Smooth muscle cell (in vitro differentiated cells): ENCODE data around the gene WASF2. TPM values are rescaled to one million over a fixed set of nuclear protein-coding genes. Genes with fewer than 3 reads are reported as not detected.
A peak's percentile ranks its signal among the peaks of the same experiment; 100 is the strongest.

Experiments used
- DNase-seq: peaks from one replicate; lab custom pipeline; 2025; ENCODE audit not compliant: unreplicated experiment; lab: John Stamatoyannopoulos, UW
- H2AFZ ChIP-seq: fragments of 200-600 bp; sonication (generic); 2 replicates; pipeline ENCODE4 v1.6.0; 2016; ENCODE audit warnings: antibody characterized with exemption, low read depth, mild to moderate bottlenecking
- H3F3A ChIP-seq: fragments of 200-600 bp; sonication (generic); 2 replicates; pipeline ENCODE4 v1.6.0; 2017; ENCODE audit warnings: antibody characterized with exemption, low read depth
- H3K27ac ChIP-seq: fragments of 200-600 bp; sonication (generic); 2 replicates; pipeline ENCODE4 v1.5.1; 2016; ENCODE audit warnings: low read depth, mild to moderate bottlenecking
- H3K27me3 ChIP-seq: fragments of 200-600 bp; sonication (generic); 2 replicates; pipeline ENCODE4 v1.6.1; 2016; ENCODE audit warnings: low read depth, mild to moderate bottlenecking
- H3K36me3 ChIP-seq: fragments of 200-600 bp; sonication (generic); 2 replicates; pipeline ENCODE4 v1.5.1; 2016; ENCODE audit warnings: low read depth
- H3K4me1 ChIP-seq: fragments of 200-600 bp; sonication (generic); 2 replicates; pipeline ENCODE4 v1.5.1; 2016; ENCODE audit warnings: low read depth
- H3K4me2 ChIP-seq: fragments of 200-600 bp; sonication (generic); 2 replicates; pipeline ENCODE4 v1.6.0; 2016; ENCODE audit warnings: mild to moderate bottlenecking
- H3K4me3 ChIP-seq: fragments of 200-600 bp; sonication (generic); 2 replicates; pipeline ENCODE4 v1.5.1; 2016; ENCODE audit warnings: mild to moderate bottlenecking
- H3K79me2 ChIP-seq: fragments of 200-600 bp; sonication (generic); 2 replicates; pipeline ENCODE4 v1.6.0; 2016; ENCODE audit warnings: low read depth, mild to moderate bottlenecking
- H3K9ac ChIP-seq: fragments of 200-600 bp; sonication (generic); 2 replicates; pipeline ENCODE4 v1.6.0; 2016; ENCODE audit warnings: low read depth
- H3K9me3 ChIP-seq: fragments of 200-600 bp; sonication (generic); replicated peaks from 2 replicates; pipeline ENCODE4 v1.5.1; 2016; ENCODE audit warnings: low read depth
- H4K20me1 ChIP-seq: fragments of 200-600 bp; sonication (generic); 2 replicates; pipeline ENCODE4 v1.6.0; 2016; ENCODE audit warnings: low read depth
- CTCF ChIP-seq: fragments of 200-600 bp; sonication (generic); IDR thresholded peaks from 2 replicates; pipeline ENCODE4 v1.5.1; 2017; ENCODE audit warnings: borderline replicate concordance, mild to moderate bottlenecking, antibody characterized with exemption; ENCODE audit not compliant: insufficient read depth, poor library complexity, severe bottlenecking
- WGBS: methylation state at CpG from one replicate; pipeline ENCODE4 v1.1.7; 2016; ENCODE audit warnings: low lambda C conversion rate; 5-methylcytosine and 5-hydroxymethylcytosine counted together
- polyA plus RNA-seq: library from polyadenylated mRNA; unstranded; fragments of >200 nt; fragmentation: Nextera tagmentation; extraction: Ambion mirVana; gene quantifications from 2 replicates; pipeline ENCODE4 v1.2.1, GENCODE V29; 2016
- total RNA-seq: library from RNA; depleted of rRNA; stranded (reverse); fragments of >200 nt; gene quantifications from 2 replicates; pipeline ENCODE4 v1.2.3, GENCODE V29; 2014

Gene WASF2
- total and polyA plus RNA-seq, 2 experiments from 2014 or later, result 34.3 to 46.1 TPM

GRCh38 chr1:27521861-27522431 is 32.0 kb upstream of the WASF2 start:
- Histone ChIP-seq H3K36me3 (no peaks in the 10 kb centered on the region), H3K9me3 (no peaks in the 10 kb centered on the region), H3K9ac (no peak overlapping the region), H4K20me1 (no peaks in the 10 kb centered on the region), H3K79me2 (no peaks in the 10 kb centered on the region), H3K27ac (peak overlapping the region; percentile 52), H3K4me1 (peaks cover 69% of the 10 kb centered on the region), H3K27me3 (no peaks in the 10 kb centered on the region), H2AFZ (no peak overlapping the region), H3K4me3 (no peak overlapping the region), H3F3A (peaks cover 20% of the 10 kb centered on the region), H3K4me2 (peak overlapping the region; percentile 24)
- 90% methylated on average over 9 of the region's 9 CpGs for WGBS
- no peak for DNase-seq
- TF ChIP-seq CTCF, result no peak

DNA sequence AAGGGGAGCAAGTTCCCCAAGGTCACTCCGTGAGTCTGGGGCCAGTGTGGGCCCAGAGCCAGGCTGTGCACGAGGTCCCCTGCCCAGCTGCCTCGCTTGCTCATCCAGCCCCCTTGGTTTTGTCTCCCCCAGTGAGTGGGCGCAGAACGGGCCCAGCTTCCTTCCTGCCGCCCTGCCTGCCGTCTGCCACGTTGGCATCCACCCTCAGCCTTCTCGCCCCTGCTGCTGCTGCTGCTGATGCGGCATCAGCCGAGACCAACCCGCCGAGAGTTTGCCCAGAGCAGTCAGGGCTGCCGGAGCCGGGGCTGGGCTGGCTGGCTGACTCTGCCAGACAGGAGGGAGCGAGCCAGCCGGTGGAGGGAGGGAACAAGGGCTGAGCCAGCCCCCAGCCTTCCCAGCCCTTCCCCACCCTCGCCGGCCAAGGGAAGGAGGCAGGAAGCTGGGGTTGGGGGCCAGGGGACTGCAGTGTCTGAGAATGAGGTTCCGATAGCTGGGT is 31.4 kb upstream of the WASF2 start:
- no peak overlapping the region for H3K4me3 ChIP-seq
- no peaks in the 10 kb centered on the region for H3K79me2 ChIP-seq
- peak overlapping the region; percentile 24 for H3K4me2 ChIP-seq
- no peaks in the 10 kb centered on the region for H3K36me3 ChIP-seq
- WGBS, result 47% methylated on average over 18 of the region's 20 CpGs
- peaks cover 64% of the 10 kb centered on the region for H3K4me1 ChIP-seq
- no peak overlapping the region for H2AFZ ChIP-seq
- H3K9ac ChIP-seq, result peak overlapping the region; percentile 14
- no peaks in the 10 kb centered on the region for H4K20me1 ChIP-seq
- no peaks in the 10 kb centered on the region for H3K27me3 ChIP-seq
- no peak for TF ChIP-seq CTCF
- DNase-seq, result no peak
- no peaks in the 10 kb centered on the region for H3K9me3 ChIP-seq
- H3F3A ChIP-seq, result peaks cover 15% of the 10 kb centered on the region
- H3K27ac ChIP-seq, result peak overlapping the region; percentile 52

- Histone ChIP-seq H3K27me3 (no peaks in the 10 kb centered on the region), H3K27ac (no peak overlapping the region), H3K79me2 (no peaks in the 10 kb centered on the region), H3K36me3 (no peaks in the 10 kb centered on the region), H3K4me1 (peaks cover 56% of the 10 kb centered on the region), H3K9me3 (no peaks in the 10 kb centered on the region), H2AFZ (no peak overlapping the region), H3K4me3 (no peak overlapping the region), H4K20me1 (no peaks in the 10 kb centered on the region), H3F3A (peaks cover 15% of the 10 kb centered on the region), H3K4me2 (no peak overlapping the region), H3K9ac (no peak overlapping the region)
- no peak for DNase-seq
- 67% methylated on average over 4 of the region's 4 CpGs for WGBS
- no peak for TF ChIP-seq CTCF
Observed at GRCh38 chr1:27520651-27521050, 30.7 kb upstream of the WASF2 start.
